ENCODE data around the gene ANKH. TPM values are rescaled to one million over a fixed set of nuclear protein-coding genes. Genes with fewer than 3 reads are reported as not detected.

The ANKH gene
- total and polyA plus RNA-seq, 2 of the 13 experiments (the other 11 are each of a cell fraction or from before 2014, with no cell fraction given): 25.0 to 36.0 TPM

GRCh38 chr5:14777932-14778791 is 93.4 kb downstream of the ANKH start:
- BruUV-seq (replicated peaks): no TSS peak
- Histone ChIP-seq H3K9ac (ENCODE audit: insufficient read depth, low read depth, low read length) (no peak overlapping the region), H2AFZ (ENCODE audit: low read length) (no peak overlapping the region), H3K9me3 (ENCODE audit: low read length) (no peaks in the 10 kb centered on the region), H3K4me2 (ENCODE audit: low read depth, low read length) (no peak overlapping the region), H4K20me1 (ENCODE audit: insufficient read depth, low read length) (no peaks in the 10 kb centered on the region), H3K79me2 (ENCODE audit: insufficient read depth, low read length) (no peaks in the 10 kb centered on the region), H3K4me3 (replicated peaks in 1 of 3; ENCODE audit: insufficient read depth in 1 of 3, low read depth in 2 of 3, low read length in 3 of 3) (no peak overlapping the region), H3K36me3 (replicated peaks in 1 of 2; ENCODE audit: control insufficient read depth in 1 of 2, insufficient read depth in 2 of 2, low read length in 2 of 2) (no peaks in the 10 kb centered on the region; a peak in 1 of 5 replicates), H3K27ac (ENCODE audit: extremely low read length, insufficient read depth, low read length) (no peak overlapping the region), H3K27me3 (ENCODE audit: control insufficient read depth in 1 of 2, insufficient read depth in 2 of 2, low read length in 2 of 2) (no peaks in the 10 kb centered on the region), H3K4me1 (ENCODE audit: insufficient read depth, low read length) (peaks cover 72% of the 10 kb centered on the region)
- 0 out of 3 replicates have a peak, but pooled peaks have one; percentile 5 for ATAC-seq
- in situ Hi-C loops (cut with HindIII; ENCODE audit: extremely low pct_ligation_motif_present, low pct_unique_long_range_greater_than_20kb) (loop anchor here (5.0 kb wide), 1 partner anchor 51 kb away; no protein-coding TSS in a partner anchor), intact Hi-C loops (cut with micrococcal nuclease; ENCODE audit: unreplicated experiment) (no loop called here)
- no peak for DNase-seq (ENCODE audit: low spot score)
- POLR2A ChIA-PET: no interaction called here
- CTCF ChIA-PET (ENCODE audit: low intra/inter-chr PET ratio, low total read pairs): interaction anchor here (1.3 kb wide), 1 partner anchor 51 kb away, joined by 3 read pairs; no protein-coding TSS in a partner anchor
- no peak for FAIRE-seq
- 88% methylated on average over 9 of the region's 11 CpGs for WGBS (ENCODE audit: low lambda C conversion rate)
- TF ChIP-seq ZFP91 (CRISPR knock-in tag; IDR thresholded peaks at IDR 0.05; ENCODE audit: borderline replicate concordance): 0 out of 2 replicates have a peak, but pooled peaks have one; percentile 16
- 0 out of 2 replicates have a peak, but pooled peaks have one; percentile 20 for TF ChIP-seq SP2 (CRISPR knock-in tag; IDR thresholded peaks at IDR 0.05)
- no peak for TF ChIP-seq DNMT1 (CRISPR knock-in tag; IDR thresholded peaks at IDR 0.05)
- peak; percentile 44; the same call in 1 of the 2 replicates for TF ChIP-seq SIX1 (CRISPR knock-in tag; IDR thresholded peaks at IDR 0.05; ENCODE audit: borderline replicate concordance)
- peak; percentile 33; the same call in 1 of the 2 replicates for TF ChIP-seq ARID4A (CRISPR knock-in tag; IDR thresholded peaks at IDR 0.05; ENCODE audit: borderline replicate concordance)
- 0 out of 2 replicates have a peak, but pooled peaks have one; percentile 44 for TF ChIP-seq HOXA7 (CRISPR knock-in tag; IDR thresholded peaks at IDR 0.05)
- peak; percentile 56 for TF ChIP-seq ZMYM4 (CRISPR knock-in tag; IDR thresholded peaks at IDR 0.05)
- peak; percentile 64; the same call in 1 of the 2 replicates for TF ChIP-seq ZBTB4 (CRISPR knock-in tag; IDR thresholded peaks at IDR 0.05; ENCODE audit: borderline replicate concordance)
- TF ChIP-seq NR2F6 (IDR thresholded peaks at IDR 0.05): peak; percentile 39; the same call in 1 of the 2 replicates
- peak; percentile 38; the same call in 1 of the 2 replicates for TF ChIP-seq NR2F6 (CRISPR knock-in tag; IDR thresholded peaks at IDR 0.05)
- no peak for TF ChIP-seq NFIB (CRISPR knock-in tag; IDR thresholded peaks at IDR 0.05; ENCODE audit: borderline replicate concordance)
